HG02642 (cell line): Measurements from ENCODE around the gene PRKCE.

ENCODE experiments used
- ATAC-seq: cut with Tn5 transposase; IDR thresholded peaks from one replicate; pipeline ENCODE4 v1.9.1; 2021; ENCODE audit warnings: mild to moderate bottlenecking; ENCODE audit not compliant: unreplicated experiment, poor library complexity

Gene PRKCE

GRCh38 chr2:46117994-46118393, 466.5 kb downstream of the PRKCE start:
- no peak for ATAC-seq

- ATAC-seq = no peak
Observed at GRCh38 chr2:46118656-46119371, 467.3 kb downstream of the PRKCE start.

- ATAC-seq = no peak
Observed at GRCh38 chr2:46119453-46119852, 468.0 kb downstream of the PRKCE start.

- no peak for ATAC-seq
Observed at GRCh38 chr2:46120792-46121555, 469.5 kb downstream of the PRKCE start.

GRCh38 chr2:46122318-46122976, 471.0 kb downstream of the PRKCE start:
- no peak for ATAC-seq

GRCh38 chr2:46123013-46123412, 471.5 kb downstream of the PRKCE start:
- ATAC-seq = no peak

GRCh38 chr2:46125798-46126197, 474.3 kb downstream of the PRKCE start:
- no peak for ATAC-seq

GRCh38 chr2:46126571-46126970, 475.1 kb downstream of the PRKCE start:
- no peak for ATAC-seq

- no peak for ATAC-seq
Observed at GRCh38 chr2:46127176-46127575, 475.7 kb downstream of the PRKCE start.

- ATAC-seq = no peak
Observed at GRCh38 chr2:46130511-46130910, 479.0 kb downstream of the PRKCE start.

- ATAC-seq = no peak
Observed at GRCh38 chr2:46132996-46133395, 481.5 kb downstream of the PRKCE start.

GRCh38 chr2:46134531-46135227, 483.2 kb downstream of the PRKCE start:
- no peak for ATAC-seq

GRCh38 chr2:46135228-46135855, 483.9 kb downstream of the PRKCE start:
- no peak for ATAC-seq

GRCh38 chr2:46135958-46136357, 484.5 kb downstream of the PRKCE start:
- ATAC-seq = no peak

GRCh38 chr2:46136481-46136880, 485.0 kb downstream of the PRKCE start:
- ATAC-seq = no peak

- no peak for ATAC-seq
Observed at GRCh38 chr2:46136953-46137352, 485.5 kb downstream of the PRKCE start.

- ATAC-seq = no peak
Observed at GRCh38 chr2:46142546-46143428, 491.3 kb downstream of the PRKCE start.

- no peak for ATAC-seq
Observed at GRCh38 chr2:46143429-46144132, 492.1 kb downstream of the PRKCE start.
